HG03060 (cell line): Measurements from ENCODE around the gene SPIRE2.
"Not testable (repeated sequence)": the region's sequence is repeated elsewhere in the genome, so short reads cannot be mapped to it uniquely, and the experiment has no call there.

ENCODE experiments used
- ATAC-seq: cut with Tn5 transposase; IDR thresholded peaks from one replicate; pipeline ENCODE4 v1.9.1; 2021; ENCODE audit warnings: low read depth, moderate number of reproducible peaks; ENCODE audit not compliant: unreplicated experiment

The SPIRE2 gene

GRCh38 chr16:89808475-89808874, 19.8 kb upstream of the SPIRE2 start:
- no peak for ATAC-seq

GRCh38 chr16:89811321-89811720, 17.0 kb upstream of the SPIRE2 start:
- no peak for ATAC-seq

- ATAC-seq, result no peak
Measured at GRCh38 chr16:89815639-89816348, 12.5 kb upstream of the SPIRE2 start.

- not testable (repeated sequence) for ATAC-seq
Measured at GRCh38 chr16:89818851-89819403, 9.3 kb upstream of the SPIRE2 start.

GRCh38 chr16:89819448-89819847, 8.8 kb upstream of the SPIRE2 start:
- ATAC-seq, result not testable (repeated sequence)

- no peak for ATAC-seq
Measured at GRCh38 chr16:89821438-89822187, 6.7 kb upstream of the SPIRE2 start.

- no peak for ATAC-seq
Measured at GRCh38 chr16:89822188-89823086, 5.8 kb upstream of the SPIRE2 start.

- ATAC-seq, result no peak
Measured at GRCh38 chr16:89823087-89823823, 5.0 kb upstream of the SPIRE2 start.

GRCh38 chr16:89823824-89824148, 4.5 kb upstream of the SPIRE2 start:
- not testable (repeated sequence) for ATAC-seq

GRCh38 chr16:89826531-89827382, 1.5 kb upstream of the SPIRE2 start:
- no peak for ATAC-seq

- ATAC-seq, result no peak
Measured at GRCh38 chr16:89827383-89828198, 684 bp upstream of the SPIRE2 start.

GRCh38 chr16:89828870-89829629, 775 bp downstream of the SPIRE2 start:
- no peak for ATAC-seq

- no peak for ATAC-seq
Measured at GRCh38 chr16:89829630-89830437, 1.6 kb downstream of the SPIRE2 start.

- no peak for ATAC-seq
Measured at GRCh38 chr16:89831810-89832328, 3.6 kb downstream of the SPIRE2 start.

GRCh38 chr16:89833664-89834363, 5.5 kb downstream of the SPIRE2 start:
- not testable (repeated sequence) for ATAC-seq

GRCh38 chr16:89834813-89835363, 6.6 kb downstream of the SPIRE2 start:
- not testable (repeated sequence) for ATAC-seq
